HG03432 (cell line): ENCODE data around the gene DNTT.

ENCODE experiments used
- ATAC-seq: cut with Tn5 transposase; IDR thresholded peaks from one replicate; pipeline ENCODE4 v1.9.1; 2021; ENCODE audit warnings: mild to moderate bottlenecking, moderate library complexity; ENCODE audit not compliant: unreplicated experiment

Gene DNTT

GRCh38 chr10:96275685-96276418, 28.4 kb upstream of the DNTT start:
- no peak for ATAC-seq

DNA sequence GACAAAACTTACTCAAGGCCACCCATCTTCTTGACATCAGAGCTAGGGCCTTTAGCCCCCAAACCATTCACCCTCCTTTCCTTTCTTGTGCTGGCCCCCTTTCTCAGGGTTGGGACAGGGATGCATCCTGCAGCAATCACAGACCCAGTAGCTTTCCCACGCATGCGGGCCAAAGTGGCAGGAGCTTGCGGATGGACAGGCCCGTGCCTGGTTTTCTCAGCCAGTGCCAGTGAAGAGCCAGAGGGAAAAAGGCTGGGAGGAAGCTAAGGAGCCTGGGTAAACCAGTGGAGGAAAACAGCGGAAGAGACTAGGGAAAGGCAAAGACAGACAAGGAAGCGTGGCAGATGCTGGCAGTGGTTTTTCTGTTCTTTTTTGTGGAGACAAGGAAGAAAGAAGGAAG, 27.8 kb upstream of the DNTT start:
- ATAC-seq, result no peak

- ATAC-seq, result no peak
These were observed 27.4 kb upstream of the DNTT start for GRCh38 chr10:96276831-96277230.

GRCh38 chr10:96279191-96279641, 25.0 kb upstream of the DNTT start:
- ATAC-seq, result no peak

GRCh38 chr10:96280859-96281258, 23.4 kb upstream of the DNTT start:
- ATAC-seq, result no peak

DNA sequence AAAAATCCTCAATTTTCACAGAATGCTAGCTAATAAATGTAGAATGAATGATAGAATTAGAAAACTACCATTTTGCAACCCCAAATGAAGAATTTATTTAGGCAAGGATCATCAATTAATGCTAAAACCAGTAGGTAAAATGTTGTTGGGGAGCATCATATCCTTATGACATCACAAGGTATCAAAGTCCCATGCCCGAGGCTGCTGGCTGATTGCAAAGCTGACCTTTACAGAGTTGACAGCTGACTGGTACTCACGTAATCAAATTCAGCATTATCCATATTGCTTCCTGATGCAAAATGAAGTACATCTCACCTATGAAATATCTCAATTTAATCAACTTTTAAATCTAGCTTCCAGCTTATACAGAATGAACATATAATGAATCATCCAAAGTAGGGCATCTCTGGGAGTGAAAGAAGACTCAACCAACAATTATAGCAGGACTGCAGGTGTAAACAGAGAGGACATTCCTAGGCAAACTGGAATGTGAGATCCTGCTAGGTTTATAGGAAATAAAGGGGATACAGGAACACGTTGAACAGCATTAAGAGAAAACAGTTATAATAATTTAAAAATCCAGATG, 22.7 kb upstream of the DNTT start:
- ATAC-seq, result no peak

GRCh38 chr10:96283351-96283750, 20.9 kb upstream of the DNTT start:
- no peak for ATAC-seq

DNA sequence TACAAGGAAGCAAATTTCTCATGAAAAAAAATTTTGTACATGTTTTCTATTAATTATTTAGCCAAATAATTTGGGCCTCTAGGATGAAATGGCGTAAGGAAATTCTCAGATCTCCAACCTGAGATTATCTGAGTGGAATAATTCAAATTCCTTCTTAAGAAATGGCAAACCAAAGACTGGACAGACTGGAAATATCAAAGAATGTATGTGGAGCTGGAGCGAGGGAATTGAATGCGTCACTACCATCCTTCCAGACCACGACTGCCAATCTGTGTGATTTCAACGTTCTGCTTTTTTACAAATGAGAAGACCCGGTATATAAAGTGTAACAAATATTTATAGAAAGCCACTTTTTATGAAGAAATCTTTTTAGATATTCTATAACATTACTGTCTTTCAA, 20.5 kb upstream of the DNTT start:
- ATAC-seq, result no peak

DNA sequence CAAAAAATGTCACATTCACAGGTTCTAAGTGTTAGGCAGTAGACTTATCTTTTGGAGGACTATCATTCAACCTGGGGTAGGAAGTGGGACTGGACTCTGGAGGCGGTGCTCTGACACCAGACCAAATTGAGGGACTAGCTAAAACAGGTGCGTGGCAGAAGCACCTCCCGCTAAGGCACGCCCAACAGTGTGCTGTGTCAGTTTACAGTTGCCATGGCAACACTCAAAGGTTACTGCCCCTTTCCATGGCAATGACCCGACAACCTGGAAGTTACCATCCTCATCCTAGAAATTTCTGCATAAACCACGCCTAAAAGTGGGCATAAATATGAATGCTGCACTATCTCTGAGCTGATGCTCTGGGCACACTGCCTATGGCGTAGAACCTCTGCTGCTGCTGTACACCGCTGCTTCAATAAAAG, 18.9 kb upstream of the DNTT start:
- no peak for ATAC-seq

DNA sequence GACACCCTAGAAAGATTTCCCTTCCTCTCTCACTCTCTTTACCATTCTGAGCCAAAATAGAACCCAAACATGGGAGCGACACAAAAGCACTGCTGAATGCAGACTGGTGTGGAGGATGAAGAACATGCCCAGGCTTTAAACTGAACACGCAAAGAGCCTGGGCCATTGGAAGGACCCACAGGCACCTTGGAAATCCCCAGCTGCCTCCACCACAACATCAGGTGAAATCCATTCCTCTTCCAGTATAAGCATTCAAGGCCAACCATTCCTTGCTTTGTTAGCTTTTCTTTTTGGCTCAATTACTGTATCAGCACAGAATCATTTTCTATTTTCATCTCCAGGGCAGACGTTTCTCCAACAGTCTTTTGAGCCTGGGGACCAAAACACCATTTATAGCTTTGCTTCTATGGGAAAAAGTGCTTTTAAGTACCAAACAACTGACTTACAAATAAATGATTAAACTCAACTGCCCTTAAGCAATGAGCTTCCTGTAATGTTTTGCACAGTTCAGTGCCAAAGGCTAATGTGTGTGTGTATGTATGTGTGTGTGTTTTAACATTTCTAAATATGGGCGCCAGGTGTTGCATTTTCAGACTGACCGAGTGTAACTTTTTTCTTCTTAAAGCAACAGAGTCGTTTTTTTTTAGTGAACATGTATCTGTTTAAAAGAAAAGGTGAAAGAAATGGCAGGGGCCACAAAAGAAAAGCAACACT, 16.7 kb upstream of the DNTT start:
- ATAC-seq, result peak; percentile 64

DNA sequence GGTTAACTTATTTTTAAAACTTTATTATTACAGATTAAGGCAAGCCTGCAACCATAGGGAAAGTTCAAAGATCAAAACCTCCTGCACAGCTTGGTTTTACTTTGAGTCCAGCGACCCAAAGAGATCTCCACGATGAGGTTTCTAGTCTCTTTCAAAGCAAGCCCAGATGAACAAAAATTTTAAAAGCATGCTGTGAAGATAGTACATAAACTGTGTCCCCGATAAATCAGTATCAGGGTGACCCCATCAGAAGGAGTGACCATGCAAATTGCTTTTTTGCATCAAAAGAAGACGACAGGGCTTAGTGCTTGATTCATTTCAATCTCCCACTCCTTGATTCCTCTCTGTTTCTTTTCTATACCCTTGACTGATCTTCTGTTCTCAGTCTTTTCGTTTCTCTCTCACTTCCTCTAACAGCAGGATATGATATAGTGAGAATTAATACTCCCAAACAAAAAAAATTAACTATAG, 16.0 kb upstream of the DNTT start:
- peak; percentile 73 for ATAC-seq

DNA sequence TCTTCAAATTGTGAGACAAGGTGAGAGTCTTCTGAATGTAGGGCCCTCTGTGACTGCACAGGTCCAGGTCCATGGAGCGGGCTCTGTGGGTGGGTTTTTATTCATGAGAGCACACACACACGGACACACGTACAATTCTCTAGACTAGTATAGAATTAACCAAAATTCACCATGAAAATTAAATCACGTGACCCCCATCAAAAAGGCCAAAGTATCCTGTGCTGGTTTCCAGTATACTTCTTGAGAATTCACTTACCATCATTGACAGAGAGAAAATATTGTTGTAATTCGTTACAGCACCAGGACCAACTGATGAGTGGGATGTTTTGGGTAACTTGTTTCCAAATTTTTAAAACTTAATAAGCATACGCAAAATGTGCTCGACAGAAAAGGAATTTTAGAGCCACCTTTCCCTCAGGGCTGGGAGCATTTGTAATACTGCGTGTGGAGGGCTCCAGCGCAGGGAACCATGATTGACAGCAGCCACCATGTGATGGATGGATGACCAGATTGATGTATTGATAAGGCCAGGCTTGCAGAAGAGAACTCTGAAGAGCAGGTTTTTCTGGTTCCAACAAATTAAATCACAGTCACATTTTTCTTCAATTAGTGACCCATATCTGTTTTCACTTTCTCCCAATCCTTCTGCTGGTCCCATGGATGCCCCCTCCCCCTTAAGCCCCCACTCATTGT, 14.9 kb upstream of the DNTT start:
- ATAC-seq, result no peak

DNA sequence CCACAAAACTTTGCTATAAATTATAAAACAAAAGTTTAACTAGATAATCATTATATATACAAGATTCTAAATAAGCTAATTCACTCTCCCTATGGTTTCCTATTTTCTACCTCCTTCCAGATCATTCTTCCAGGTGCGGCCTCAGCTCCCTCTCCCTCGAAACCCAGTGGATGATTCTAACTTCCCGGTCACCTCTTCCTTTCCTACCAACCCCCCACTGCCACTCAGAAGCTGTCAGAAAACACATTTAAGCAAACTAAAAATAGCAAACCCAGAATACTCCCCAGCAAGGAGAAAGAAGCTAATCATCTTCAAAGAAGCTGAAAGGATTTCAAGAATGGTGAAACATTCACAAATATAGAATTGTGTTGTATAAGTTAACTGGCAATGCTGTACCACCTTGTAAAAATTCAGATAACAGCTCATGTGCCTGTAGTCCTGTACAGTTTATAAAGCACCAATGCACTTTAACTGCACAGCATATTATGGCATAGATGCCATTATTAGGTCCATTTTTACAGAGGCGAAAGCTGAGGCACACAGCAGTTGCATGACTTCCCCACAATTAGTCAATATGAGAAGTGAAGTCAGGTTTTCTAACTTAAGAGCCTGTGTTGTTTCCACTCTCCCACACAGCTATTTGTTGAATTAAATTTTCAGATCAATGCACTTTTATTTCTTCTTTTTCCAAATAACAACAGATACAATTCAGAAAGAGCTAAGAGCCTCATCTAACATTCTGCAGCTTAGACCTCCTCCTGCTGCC, 13.7 kb upstream of the DNTT start:
- peak; percentile 30 for ATAC-seq

DNA sequence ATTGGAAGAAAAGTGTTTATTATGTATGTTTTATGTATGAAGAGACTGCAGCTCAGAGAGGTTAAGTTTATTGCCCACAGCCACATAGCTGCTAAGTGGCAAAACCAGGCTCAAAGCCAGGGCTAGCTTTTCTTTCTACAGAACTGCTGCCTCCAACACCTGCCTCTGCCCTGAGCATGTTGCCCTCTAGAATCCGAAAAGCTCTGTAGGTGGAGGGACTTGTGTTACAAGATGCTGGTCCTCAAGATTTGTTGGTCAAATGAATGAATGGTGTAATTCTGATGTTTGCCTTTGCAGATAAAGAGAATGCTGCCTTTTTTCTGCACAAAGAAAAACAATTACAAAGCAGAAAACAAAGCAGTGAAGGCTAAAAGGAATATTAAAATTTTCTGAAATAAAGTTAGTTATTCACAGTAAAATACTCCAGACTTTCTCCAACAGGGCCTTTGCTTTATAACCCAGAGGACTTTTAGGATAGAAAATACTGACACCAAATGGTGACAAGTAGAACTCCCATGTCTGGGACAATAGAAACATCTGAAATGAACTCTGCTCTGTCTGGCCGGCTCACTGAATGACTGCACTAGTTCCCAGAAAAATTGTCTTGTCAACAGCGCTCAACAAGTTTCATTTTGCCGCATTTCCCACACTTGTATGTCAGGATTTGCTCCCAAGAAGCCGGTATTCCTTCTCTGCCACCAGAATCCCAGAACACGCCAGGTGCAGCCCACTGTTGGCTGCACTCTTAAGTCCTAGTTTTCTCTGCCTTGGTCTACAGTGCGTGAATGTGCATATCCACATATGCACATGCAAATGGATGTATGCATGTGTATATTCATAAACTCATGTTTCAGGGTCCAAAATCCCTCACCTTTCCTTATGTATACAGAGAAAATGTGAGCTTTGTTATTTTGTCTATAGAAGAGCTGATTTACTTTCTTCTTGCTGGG, 11.0 kb upstream of the DNTT start:
- ATAC-seq, result peak; percentile 58

GRCh38 chr10:96295475-96295874, 8.8 kb upstream of the DNTT start:
- ATAC-seq, result no peak

DNA sequence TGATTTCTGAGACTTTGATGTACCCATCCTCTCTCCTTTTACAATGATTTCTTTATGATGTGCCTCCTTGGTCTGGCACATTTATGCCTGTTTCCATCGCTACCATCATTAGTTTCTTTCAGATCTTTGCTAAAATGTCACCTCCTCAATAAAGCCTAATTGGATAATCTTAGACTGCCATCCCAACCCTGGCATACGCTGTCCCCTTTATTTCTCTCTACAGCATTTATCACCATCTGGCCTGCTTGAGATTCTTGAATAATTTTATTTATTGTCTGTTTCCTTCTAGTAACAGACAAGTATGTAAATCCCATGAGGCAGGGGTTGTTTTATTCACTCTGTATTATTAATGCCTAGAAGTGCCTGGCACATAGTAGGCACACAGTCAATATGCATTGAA, 6.7 kb upstream of the DNTT start:
- ATAC-seq, result no peak

GRCh38 chr10:96298362-96298761, 5.9 kb upstream of the DNTT start:
- ATAC-seq, result no peak

- no peak for ATAC-seq
These were observed 4.9 kb upstream of the DNTT start for GRCh38 chr10:96299383-96299782.

- ATAC-seq, result no peak
These were observed 2.6 kb upstream of the DNTT start for GRCh38 chr10:96301616-96302015.

DNA sequence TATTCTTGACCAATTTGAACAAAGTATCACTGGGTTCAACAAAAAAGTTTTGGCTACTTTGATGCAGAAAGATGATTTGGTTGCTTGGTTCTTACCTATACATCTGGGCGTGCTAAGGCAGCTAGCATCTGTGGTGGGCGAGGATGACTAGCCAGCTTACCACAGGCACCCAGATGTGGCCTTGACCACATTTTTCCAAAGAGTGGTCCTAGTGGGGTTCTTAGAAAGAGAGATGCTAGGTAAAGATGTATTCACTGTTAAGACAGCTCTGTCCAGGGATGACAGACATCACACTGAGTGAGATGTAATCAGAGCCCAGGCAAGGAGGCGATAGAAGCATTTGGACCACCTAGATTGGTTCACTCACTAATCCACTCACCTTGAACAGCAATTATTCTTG, 785 bp downstream of the DNTT start:
- ATAC-seq, result no peak
